Measurements from ENCODE around the gene CEL.
A peak's percentile ranks its signal among the peaks of the same experiment; 100 is the strongest.
"Not testable (repeated sequence)": the region's sequence is repeated elsewhere in the genome, so short reads cannot be mapped to it uniquely, and the experiment has no call there.

CEL gene

GRCh38 chr9:133087429-133088145 lies 25.8 kb downstream of the CEL start:
- DNase-seq: no peak

GRCh38 chr9:133088146-133088750 lies 26.5 kb downstream of the CEL start:
- no peak for DNase-seq

- DNase-seq: no peak
Measured at GRCh38 chr9:133088756-133089155, 27.0 kb downstream of the CEL start.

- no peak for DNase-seq
Measured at GRCh38 chr9:133089271-133089671, 27.5 kb downstream of the CEL start.

- DNase-seq: no peak
Measured at GRCh38 chr9:133090187-133090586, 28.4 kb downstream of the CEL start.

GRCh38 chr9:133090752-133091385 lies 29.1 kb downstream of the CEL start:
- no peak for DNase-seq

GRCh38 chr9:133094351-133094750 lies 32.6 kb downstream of the CEL start:
- not testable (repeated sequence) for DNase-seq

GRCh38 chr9:133094842-133095393 lies 33.1 kb downstream of the CEL start:
- DNase-seq: no peak

- DNase-seq: no peak
Measured at GRCh38 chr9:133098104-133098754, 36.4 kb downstream of the CEL start.

- DNase-seq: no peak
Measured at GRCh38 chr9:133098871-133099270, 37.1 kb downstream of the CEL start.

GRCh38 chr9:133099726-133100505 lies 38.1 kb downstream of the CEL start:
- no peak for DNase-seq

- no peak for DNase-seq
Measured at GRCh38 chr9:133100506-133101355, 39.0 kb downstream of the CEL start.

GRCh38 chr9:133101356-133102189 lies 39.8 kb downstream of the CEL start:
- DNase-seq: no peak

- DNase-seq: no peak
Measured at GRCh38 chr9:133102190-133103021, 40.6 kb downstream of the CEL start.

GRCh38 chr9:133103183-133103986 lies 41.6 kb downstream of the CEL start:
- DNase-seq: peak; percentile 68

GRCh38 chr9:133103987-133104505 lies 42.3 kb downstream of the CEL start:
- DNase-seq: no peak

- DNase-seq: no peak
Measured at GRCh38 chr9:133104718-133105460, 43.1 kb downstream of the CEL start.

GRCh38 chr9:133105461-133105770 lies 43.6 kb downstream of the CEL start:
- no peak for DNase-seq
